Caco-2 (cell line): ENCODE data around the gene SORT1. TPM values are rescaled to one million over a fixed set of nuclear protein-coding genes. Genes with fewer than 3 reads are reported as not detected.

Experiments
- BruUV-seq: library from RNA; stranded (reverse); fragments of 400-500 nt; replicated peaks from 2 replicates; lab custom pipeline; 2021; lab: Mats Ljungman, UMichigan
- CTCF ChIA-PET: fragments of 300-600 bp; sonication (Branson Sonifier 250); formaldehyde crosslinking; loops from one replicate; lab custom pipeline; 2022; ENCODE audit warnings: antibody characterized with exemption; lab: Charles Lee
- POLR2A ChIA-PET: fragments of 300-600 bp; sonication (Branson Sonifier 250); formaldehyde crosslinking; loops from one replicate; lab custom pipeline; 2022; ENCODE audit warnings: antibody characterized with exemption; lab: Charles Lee
- DNase-seq, 2 experiments: peaks; one replicate each; pipeline versions ENCODE4 v3.0.0 to v3.0.0-alpha.2; 2020 to 2022
- H3K27me3 ChIP-seq: replicated peaks from 2 replicates; pipeline ENCODE4 v1.6.0; 2011; ENCODE audit warnings: low read length; ENCODE audit not compliant: control insufficient read depth, insufficient read depth
- H3K36me3 ChIP-seq: 2 replicates; pipeline ENCODE4 v1.5.1; 2011; ENCODE audit warnings: low read length; ENCODE audit not compliant: control insufficient read depth, insufficient read depth
- H3K4me1 ChIP-seq: fragments of 250-450 bp; sonication (Bioruptor Pico); 2 replicates; pipeline ENCODE4 v1.5.1; 2020; ENCODE audit warnings: mild to moderate bottlenecking
- H3K4me3 ChIP-seq: 2 replicates; pipeline ENCODE4 v1.5.1; 2011; ENCODE audit warnings: low read depth, mild to moderate bottlenecking, control low read depth, low read length
- H3K9me3 ChIP-seq: fragments of 250-450 bp; sonication (Bioruptor Pico); 2 replicates; pipeline ENCODE4 v1.5.1; 2020; ENCODE audit warnings: mild to moderate bottlenecking, moderate library complexity
- H3K27ac Mint-ChIP-seq: one replicate; pipeline ENCODE4 v1.8.0; 2022; ENCODE audit warnings: mixed read lengths; ENCODE audit not compliant: unreplicated experiment
- H3K27me3 Mint-ChIP-seq: one replicate; pipeline ENCODE4 v1.8.0; 2022; ENCODE audit warnings: mixed read lengths; ENCODE audit not compliant: insufficient read depth, unreplicated experiment
- H3K36me3 Mint-ChIP-seq: one replicate; pipeline ENCODE4 v1.8.0; 2022; ENCODE audit warnings: mild to moderate bottlenecking, mixed read lengths; ENCODE audit not compliant: insufficient read depth, unreplicated experiment
- H3K4me1 Mint-ChIP-seq: one replicate; pipeline ENCODE4 v1.8.0; 2022; ENCODE audit warnings: low read depth, mixed read lengths; ENCODE audit not compliant: unreplicated experiment
- H3K4me3 Mint-ChIP-seq: one replicate; pipeline ENCODE4 v1.8.0; 2022; ENCODE audit warnings: mild to moderate bottlenecking, moderate library complexity, mixed read lengths; ENCODE audit not compliant: unreplicated experiment
- H3K9me3 Mint-ChIP-seq: one replicate; pipeline ENCODE4 v1.8.0; 2022; ENCODE audit warnings: mixed read lengths; ENCODE audit not compliant: unreplicated experiment
- intact Hi-C: fragments of 100-400 bp; cut with micrococcal nuclease; formaldehyde crosslinking; loops from one replicate; pipeline ENCODE4 v1.10.0; 2022; ENCODE audit not compliant: unreplicated experiment
- total RNA-seq: library from RNA; stranded (reverse); gene quantifications from 2 replicates; pipeline ENCODE4 v1.2.3, GENCODE V29; 2022
- TF ChIP-seq, protein P1 (sequence below), 2 experiments: fragments of 200-600 bp in 1 of 2; IDR thresholded peaks; 1 replicate in 1 of 2; 2 replicates in 1 of 2; pipeline versions ENCODE4 v1.5.1 to v1.8.0; 2011 to 2022; ENCODE audit warnings: antibody characterized with exemption in 1 of 2, control low read depth in 1 of 2, inconsistent platforms in 1 of 2, low read depth in 1 of 2, low read length in 1 of 2, mild to moderate bottlenecking in 1 of 2, moderate library complexity in 1 of 2; ENCODE audit not compliant: insufficient read depth in 1 of 2, severe bottlenecking in 1 of 2, unreplicated experiment in 1 of 2

SORT1 gene
- total RNA-seq, 1 experiment from 2014 or later, result 67.1 TPM

DNA sequence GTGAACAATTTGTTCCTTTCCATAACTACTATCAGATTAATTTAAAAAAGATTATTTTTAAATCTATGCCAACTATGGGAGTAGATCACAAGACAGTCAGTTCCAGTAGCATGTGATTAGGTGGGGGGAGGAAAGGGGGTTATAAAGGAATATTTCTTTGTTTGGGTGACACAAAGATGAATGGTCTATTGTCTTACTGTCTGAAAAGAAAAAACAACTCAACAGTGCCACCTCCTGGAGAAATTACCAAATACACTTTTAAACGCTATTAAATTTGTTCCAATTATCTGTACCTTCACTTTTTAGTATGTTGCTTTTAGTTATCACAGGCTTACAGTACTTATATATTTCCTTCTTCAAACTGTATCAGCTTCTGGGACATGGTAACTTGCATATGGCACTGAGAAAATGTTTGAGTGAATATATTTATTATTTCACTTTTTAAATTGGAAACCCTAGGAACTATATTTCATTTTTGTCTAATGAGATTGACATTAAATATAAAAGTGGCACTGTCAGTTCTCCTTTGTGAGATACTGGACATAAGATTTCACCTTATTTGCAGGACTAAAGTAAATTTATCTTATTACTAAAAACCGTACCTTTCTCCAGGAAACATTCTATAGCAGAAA, 1.7 kb upstream of the SORT1 start:
- Histone ChIP-seq H3K36me3 (no peaks in the 10 kb centered on the region), H3K27me3 (no peaks in the 10 kb centered on the region), H3K4me3 (no peak overlapping the region), H3K9me3 (no peaks in the 10 kb centered on the region), H3K4me1 (peaks cover 20% of the 10 kb centered on the region)
- DNase-seq, result peak in 1 of 2 experiments; percentile 50
- peaks cover 9% of the 10 kb centered on the region for H3K36me3 Mint-ChIP-seq
- no TSS peak for BruUV-seq
- POLR2A ChIA-PET, result no interaction called here
- TF ChIP-seq, protein P1, sequence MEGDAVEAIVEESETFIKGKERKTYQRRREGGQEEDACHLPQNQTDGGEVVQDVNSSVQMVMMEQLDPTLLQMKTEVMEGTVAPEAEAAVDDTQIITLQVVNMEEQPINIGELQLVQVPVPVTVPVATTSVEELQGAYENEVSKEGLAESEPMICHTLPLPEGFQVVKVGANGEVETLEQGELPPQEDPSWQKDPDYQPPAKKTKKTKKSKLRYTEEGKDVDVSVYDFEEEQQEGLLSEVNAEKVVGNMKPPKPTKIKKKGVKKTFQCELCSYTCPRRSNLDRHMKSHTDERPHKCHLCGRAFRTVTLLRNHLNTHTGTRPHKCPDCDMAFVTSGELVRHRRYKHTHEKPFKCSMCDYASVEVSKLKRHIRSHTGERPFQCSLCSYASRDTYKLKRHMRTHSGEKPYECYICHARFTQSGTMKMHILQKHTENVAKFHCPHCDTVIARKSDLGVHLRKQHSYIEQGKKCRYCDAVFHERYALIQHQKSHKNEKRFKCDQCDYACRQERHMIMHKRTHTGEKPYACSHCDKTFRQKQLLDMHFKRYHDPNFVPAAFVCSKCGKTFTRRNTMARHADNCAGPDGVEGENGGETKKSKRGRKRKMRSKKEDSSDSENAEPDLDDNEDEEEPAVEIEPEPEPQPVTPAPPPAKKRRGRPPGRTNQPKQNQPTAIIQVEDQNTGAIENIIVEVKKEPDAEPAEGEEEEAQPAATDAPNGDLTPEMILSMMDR (IDR thresholded peaks at IDR 0.05; ENCODE audit: insufficient read depth in 1 of 2, low read depth in 1 of 2, low read length in 1 of 2, severe bottlenecking in 1 of 2, unreplicated experiment in 1 of 2), result peak; percentile 23 to 54
- intact Hi-C loops, result loop anchor here (1.0 to 5.0 kb wide), 3 partner anchors 122 to 307 kb away; partner anchors contain the start of gene TMEM167B
- no peaks in the 10 kb centered on the region for H3K9me3 Mint-ChIP-seq
- H3K4me3 Mint-ChIP-seq, result no peak overlapping the region
- no peaks in the 10 kb centered on the region for H3K4me1 Mint-ChIP-seq
- H3K27ac Mint-ChIP-seq, result no peak overlapping the region
- H3K27me3 Mint-ChIP-seq, result no peaks in the 10 kb centered on the region
- CTCF ChIA-PET, result interaction anchor here (0.6 to 3.6 kb wide), 5 partner anchors 77 to 231 kb away, joined by 3 to 15 read pairs (median 13); no protein-coding TSS in a partner anchor

DNA sequence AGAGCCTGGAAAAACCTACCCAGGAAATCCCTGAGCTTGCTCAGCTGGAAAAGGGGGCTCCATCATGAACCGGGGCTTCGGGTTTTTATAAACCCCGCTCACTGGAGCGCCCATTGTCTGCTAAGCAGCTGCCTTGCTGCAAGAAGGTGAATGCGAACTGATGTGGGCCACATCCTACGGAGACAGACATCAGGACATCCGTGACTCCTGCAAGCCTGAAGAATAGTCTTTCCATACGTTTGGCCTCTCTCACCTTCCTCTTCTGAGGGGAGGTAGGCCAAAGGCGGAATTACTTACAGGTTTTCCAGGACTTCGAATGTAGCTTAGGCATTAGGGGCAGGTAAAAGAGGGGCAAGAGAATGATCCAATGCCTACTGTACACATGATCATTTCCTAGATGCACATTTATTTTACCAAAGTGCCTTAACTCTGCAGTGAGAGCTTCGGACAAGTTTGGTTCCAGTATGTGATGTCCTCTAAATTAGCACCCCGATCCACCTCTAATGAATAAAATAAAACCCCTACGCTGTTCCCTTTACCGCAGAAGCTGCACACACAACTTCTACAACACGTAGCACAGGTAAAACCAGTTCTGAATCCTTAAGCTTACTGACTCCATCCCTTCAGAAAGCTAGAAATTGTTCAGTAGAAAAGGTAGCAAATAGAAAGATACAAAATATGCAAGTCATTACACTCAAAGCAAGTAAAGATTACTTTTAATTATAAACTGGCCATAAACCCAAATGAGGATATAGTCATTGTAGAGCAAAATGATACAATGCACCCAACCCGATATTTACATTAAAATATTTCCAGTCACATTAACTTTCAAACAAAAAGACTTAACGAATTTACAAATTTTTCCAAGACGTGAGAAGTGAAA, 866 bp upstream of the SORT1 start:
- peak overlapping the region; percentile 70 for H3K27ac Mint-ChIP-seq
- DNase-seq, result no peak
- no peaks in the 10 kb centered on the region for H3K36me3 ChIP-seq
- no peaks in the 10 kb centered on the region for H3K27me3 ChIP-seq
- peaks cover 26% of the 10 kb centered on the region for H3K4me1 ChIP-seq
- no peaks in the 10 kb centered on the region for H3K9me3 ChIP-seq
- no peaks in the 10 kb centered on the region for H3K27me3 Mint-ChIP-seq
- H3K4me1 Mint-ChIP-seq, result peaks cover 5% of the 10 kb centered on the region
- CTCF ChIA-PET, result interaction anchor here (0.6 to 3.6 kb wide), 6 partner anchors 78 to 232 kb away, joined by 3 to 15 read pairs (median 10); partner anchors contain the start of gene PSRC1
- no TSS peak for BruUV-seq
- H3K4me3 Mint-ChIP-seq, result peak overlapping the region; percentile 79
- intact Hi-C loops, result loop anchor here (1.0 to 5.0 kb wide), 4 partner anchors 25 to 306 kb away; partner anchors contain the start of gene TMEM167B
- POLR2A ChIA-PET, result interaction anchor here (0.5 to 1.3 kb wide), 3 partner anchors 29 to 116 kb away, joined by 3 to 4 read pairs (median 3); partner anchors contain the start of gene PSRC1
- H3K9me3 Mint-ChIP-seq, result no peaks in the 10 kb centered on the region
- peaks cover 9% of the 10 kb centered on the region for H3K36me3 Mint-ChIP-seq
- H3K4me3 ChIP-seq, result peak overlapping the region; percentile 51
- TF ChIP-seq, protein P1 (IDR thresholded peaks at IDR 0.05; ENCODE audit: insufficient read depth in 1 of 2, low read depth in 1 of 2, low read length in 1 of 2, severe bottlenecking in 1 of 2, unreplicated experiment in 1 of 2), result no peak
